ENCODE data around the gene ZNF213. TPM values are rescaled to one million over a fixed set of nuclear protein-coding genes. Genes with fewer than 3 reads are reported as not detected.

Gene ZNF213
- total RNA-seq, 1 experiment from 2014 or later, result 20.7 TPM

GRCh38 chr16:3095869-3096268, 39.0 kb upstream of the ZNF213 start:
- POLR2A ChIA-PET, result interaction anchor here (0.6 to 1.1 kb wide), 4 partner anchors 31 to 170 kb away, joined by 3 to 5 read pairs (median 4); partner anchors contain the start of gene ZNF213
- intact Hi-C loops (cut with micrococcal nuclease), result no loop called here
- Mint-ChIP-seq H3K36me3 (ENCODE audit: insufficient read depth, unreplicated experiment) (no peaks in the 10 kb centered on the region), H3K27me3 (ENCODE audit: insufficient read depth, unreplicated experiment) (no peaks in the 10 kb centered on the region), H3K4me1 (ENCODE audit: insufficient read depth, unreplicated experiment) (peaks cover 6% of the 10 kb centered on the region), H3K27ac (ENCODE audit: low read depth, unreplicated experiment) (no peak overlapping the region), H3K9me3 (ENCODE audit: unreplicated experiment) (no peaks in the 10 kb centered on the region), H3K4me3 (ENCODE audit: unreplicated experiment) (no peak overlapping the region)
- peak; percentile 21 for TF ChIP-seq CTCF (IDR thresholded peaks at IDR 0.05; ENCODE audit: unreplicated experiment)
- CTCF ChIA-PET, result interaction anchor here (0.7 to 1.7 kb wide), 8 partner anchors 11 to 111 kb away, joined by 3 to 6 read pairs (median 4); no protein-coding TSS in a partner anchor
- DNase-seq (ENCODE audit: unreplicated experiment), result peak; percentile 35
- BruUV-seq (replicated peaks), result no TSS peak

- Mint-ChIP-seq H3K27me3 (ENCODE audit: insufficient read depth, unreplicated experiment) (no peaks in the 10 kb centered on the region), H3K36me3 (ENCODE audit: insufficient read depth, unreplicated experiment) (no peaks in the 10 kb centered on the region), H3K4me3 (ENCODE audit: unreplicated experiment) (no peak overlapping the region), H3K9me3 (ENCODE audit: unreplicated experiment) (no peaks in the 10 kb centered on the region), H3K27ac (ENCODE audit: low read depth, unreplicated experiment) (no peak overlapping the region), H3K4me1 (ENCODE audit: insufficient read depth, unreplicated experiment) (peaks cover 6% of the 10 kb centered on the region)
- intact Hi-C loops (cut with micrococcal nuclease), result no loop called here
- ChIA-PET POLR2A (interaction anchor here (0.6 to 1.1 kb wide), 4 partner anchors 32 to 169 kb away, joined by 3 to 5 read pairs (median 5); partner anchors contain the start of gene ZNF213), CTCF (interaction anchor here (0.7 to 1.7 kb wide), 9 partner anchors 11 to 111 kb away, joined by 3 to 6 read pairs (median 3); no protein-coding TSS in a partner anchor)
- no TSS peak for BruUV-seq (replicated peaks)
- no peak for TF ChIP-seq CTCF (IDR thresholded peaks at IDR 0.05; ENCODE audit: unreplicated experiment)
- no peak for DNase-seq (ENCODE audit: unreplicated experiment)
Observed at GRCh38 chr16:3096362-3096761, 38.5 kb upstream of the ZNF213 start.

- ChIA-PET CTCF (interaction anchor here (0.6 to 2.4 kb wide), 7 partner anchors 10 to 112 kb away, joined by 3 to 8 read pairs (median 4); no protein-coding TSS in a partner anchor), POLR2A (interaction anchor here (1.0 to 1.1 kb wide), 2 partner anchors 9 to 37 kb away, joined by 3 to 5 read pairs; partner anchors contain the start of gene ZNF213)
- Mint-ChIP-seq H3K27ac (ENCODE audit: low read depth, unreplicated experiment) (no peak overlapping the region), H3K27me3 (ENCODE audit: insufficient read depth, unreplicated experiment) (no peaks in the 10 kb centered on the region), H3K36me3 (ENCODE audit: insufficient read depth, unreplicated experiment) (no peaks in the 10 kb centered on the region), H3K4me3 (ENCODE audit: unreplicated experiment) (no peak overlapping the region), H3K4me1 (ENCODE audit: insufficient read depth, unreplicated experiment) (peaks cover 6% of the 10 kb centered on the region), H3K9me3 (ENCODE audit: unreplicated experiment) (no peaks in the 10 kb centered on the region)
- intact Hi-C loops (cut with micrococcal nuclease), result no loop called here
- no TSS peak for BruUV-seq (replicated peaks)
- DNase-seq (ENCODE audit: unreplicated experiment), result no peak
- TF ChIP-seq CTCF (IDR thresholded peaks at IDR 0.05; ENCODE audit: unreplicated experiment), result no peak
Observed at GRCh38 chr16:3097266-3097665, 37.6 kb upstream of the ZNF213 start.

GRCh38 chr16:3098459-3099394, 36.1 kb upstream of the ZNF213 start, which contains the start of gene ZSCAN10:
Gene ZSCAN10, minus strand, starts transcription at chr16:3099294. Its CDS starts 6,357 bp downstream, at chr16:3092937.
- POLR2A ChIA-PET, result interaction anchor here (0.8 to 1.4 kb wide), 4 partner anchors 11 to 51 kb away, joined by 3 to 5 read pairs (median 4); no protein-coding TSS in a partner anchor
- H3K27me3 Mint-ChIP-seq (ENCODE audit: insufficient read depth, unreplicated experiment), result no peaks in the 10 kb centered on the region
- H3K9me3 Mint-ChIP-seq (ENCODE audit: unreplicated experiment), result no peaks in the 10 kb centered on the region
- CTCF ChIA-PET, result interaction anchor here (0.6 to 2.4 kb wide), 5 partner anchors 21 to 978 kb away, joined by 3 to 8 read pairs (median 4); no protein-coding TSS in a partner anchor
- DNase-seq (ENCODE audit: unreplicated experiment), result no peak
- BruUV-seq (replicated peaks), result no TSS peak
- H3K4me1 Mint-ChIP-seq (ENCODE audit: insufficient read depth, unreplicated experiment), result peaks cover 6% of the 10 kb centered on the region
- intact Hi-C loops (cut with micrococcal nuclease), result no loop called here
- TF ChIP-seq CTCF (IDR thresholded peaks at IDR 0.05; ENCODE audit: unreplicated experiment), result no peak
- H3K36me3 Mint-ChIP-seq (ENCODE audit: insufficient read depth, unreplicated experiment), result no peaks in the 10 kb centered on the region
- peak within 1 kb of the TSS; percentile 64 for H3K4me3 Mint-ChIP-seq (ENCODE audit: unreplicated experiment)
- no peak within 1 kb of the TSS for H3K27ac Mint-ChIP-seq (ENCODE audit: low read depth, unreplicated experiment)
